Stimulated activated CD8-positive, alpha-beta memory T cell treated with anti-CD3 and anti-CD28 coated beads, Interleukin-4, amount 100 ng/mL, for 4 hours (primary cell): Measurements from ENCODE around the gene SKIDA1.

Source experiments
- DNase-seq, 2 donors: peaks; one replicate each; pipeline ENCODE4 v3.0.0-alpha.2; 2020; ENCODE audit warnings: low read depth in 2 of 2, low spot score in 1 of 2

The SKIDA1 gene

GRCh38 chr10:21487416-21488180 is 37.9 kb downstream of the SKIDA1 start:
- no peak for DNase-seq

GRCh38 chr10:21482821-21483220 is 42.7 kb downstream of the SKIDA1 start:
- no peak for DNase-seq

- DNase-seq = no peak
These were observed 44.1 kb downstream of the SKIDA1 start for GRCh38 chr10:21481407-21481806.

GRCh38 chr10:21479570-21480315 is 45.7 kb downstream of the SKIDA1 start:
- no peak for DNase-seq

DNA sequence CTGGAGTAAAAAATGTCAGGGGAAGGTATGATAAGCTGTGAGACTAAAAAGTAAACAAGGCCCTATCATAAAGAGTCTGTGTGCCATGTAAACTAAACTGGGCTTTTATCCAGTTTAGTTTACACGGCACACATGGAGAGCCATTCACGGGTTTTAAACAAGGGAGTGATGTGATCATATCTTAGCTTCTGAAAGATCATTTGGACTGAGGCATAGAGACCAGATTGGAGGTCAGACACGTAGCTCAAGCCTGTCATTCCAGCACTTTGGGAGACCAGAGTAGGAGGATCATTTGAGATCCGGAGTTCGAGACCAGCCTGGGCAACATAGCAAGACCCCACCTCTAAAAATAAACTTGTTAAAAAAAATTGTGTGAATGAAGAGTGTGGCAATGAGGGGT is 50.1 kb downstream of the SKIDA1 start:
- no peak for DNase-seq

- no peak for DNase-seq
These were observed 51.9 kb downstream of the SKIDA1 start for GRCh38 chr10:21473541-21473940.

DNA sequence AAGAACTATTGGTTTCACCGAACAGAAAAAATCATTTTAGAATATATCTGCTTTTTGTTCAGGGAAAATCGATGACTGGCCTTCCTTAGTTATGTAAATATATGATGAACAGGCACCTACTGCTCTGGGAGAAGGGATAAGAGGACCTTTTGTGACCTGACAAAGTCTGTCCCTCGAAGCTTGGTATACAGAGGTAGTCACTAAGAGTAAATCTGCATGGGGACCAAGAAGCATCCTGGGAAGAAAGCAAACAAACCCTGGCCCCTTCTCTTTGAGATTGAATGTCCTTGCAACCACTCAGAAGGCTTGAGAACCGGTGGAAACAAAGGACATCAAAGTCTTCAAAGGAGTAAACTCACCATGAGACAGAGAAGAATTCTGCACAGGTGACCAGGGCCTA is 52.3 kb downstream of the SKIDA1 start:
- DNase-seq = no peak

DNA sequence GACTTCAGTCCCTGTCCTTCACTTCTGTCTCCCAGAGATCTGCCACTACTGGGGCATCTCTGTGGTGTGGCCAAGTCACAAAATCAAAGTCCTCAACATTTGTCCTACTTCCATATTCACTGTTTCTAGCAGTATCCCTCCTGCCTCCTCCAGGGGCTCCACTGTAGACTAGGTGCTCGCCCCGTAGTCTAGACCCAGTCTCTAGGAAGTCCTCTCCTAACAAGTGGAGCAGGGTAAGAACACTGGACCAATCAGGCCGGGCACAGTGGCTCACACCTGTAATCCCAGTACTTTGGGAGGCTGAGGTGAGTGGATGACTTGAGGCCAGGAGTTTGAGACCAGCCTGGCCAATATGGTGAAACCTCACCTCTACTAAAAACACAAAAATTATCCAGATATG is 57.4 kb downstream of the SKIDA1 start:
- no peak for DNase-seq

DNA sequence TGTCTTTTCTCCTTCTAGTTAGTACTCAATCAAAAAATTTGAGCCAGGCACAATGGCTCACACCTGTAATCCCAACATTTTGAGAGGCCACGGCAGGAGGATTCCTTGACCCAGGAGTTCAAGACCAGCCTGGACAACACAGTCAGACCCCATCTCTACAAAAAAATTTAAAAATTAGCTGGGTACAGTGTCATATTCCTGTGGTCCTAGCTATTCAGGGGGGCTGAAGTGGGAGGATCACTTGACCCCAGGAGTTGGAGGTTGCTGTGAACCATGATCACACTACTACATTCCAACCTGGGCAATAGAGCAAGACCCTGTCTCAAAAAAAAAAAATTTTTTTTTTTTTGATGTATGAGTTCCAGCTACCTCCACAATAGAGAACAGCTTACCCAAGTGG is 57.8 kb downstream of the SKIDA1 start:
- DNase-seq = no peak

DNA sequence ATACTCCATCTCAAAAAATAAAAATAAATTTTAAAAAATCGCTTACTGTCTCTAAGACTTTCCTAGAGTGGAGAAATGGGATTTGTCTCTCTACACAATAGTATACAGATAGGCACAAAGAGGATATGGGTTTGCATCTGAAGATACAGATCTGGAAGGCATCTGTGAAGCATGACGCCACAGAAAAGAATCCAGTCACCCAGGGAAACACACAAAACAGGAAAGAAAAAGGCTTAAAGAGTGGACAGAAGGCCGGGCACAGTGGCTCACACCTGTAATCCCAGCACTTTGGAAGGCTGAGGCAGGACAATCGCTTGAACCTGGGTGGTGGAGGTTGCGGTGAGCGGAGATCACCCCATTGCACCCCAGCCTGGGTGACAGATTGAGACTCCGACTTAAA is 61.3 kb downstream of the SKIDA1 start:
- no peak for DNase-seq
